MM.1S (cell line): Measurements from ENCODE around the gene TNRC6A.

Experiments used
- CTCF ChIP-seq: fragments of 300-600 bp; sonication (generic); IDR thresholded peaks from 2 replicates; pipeline ENCODE4 v1.5.1; 2016; ENCODE audit warnings: antibody characterized with exemption, low read length, mixed read lengths
- EZH2 ChIP-seq: fragments of 300-600 bp; sonication (generic); optimal IDR thresholded peaks from 2 replicates; pipeline ENCODE3; 2017; ENCODE audit warnings: low read depth, mild to moderate bottlenecking, antibody characterized with exemption, low read length, mixed read lengths
- EZH2phosphoT487 ChIP-seq: fragments of 300-600 bp; sonication (generic); IDR thresholded peaks from 2 replicates; pipeline ENCODE4 v1.6.1; 2018; ENCODE audit warnings: antibody characterized with exemption, low read length

- TF ChIP-seq CTCF: no peak
- no peak for TF ChIP-seq EZH2
- no peak for TF ChIP-seq EZH2phosphoT487
These were observed 7.6 kb upstream of the TNRC6A start for GRCh38 chr16:24721830-24722238.
